Amniotic stem cell (primary cell): ENCODE data around the gene FOXN4.

ENCODE experiments used
- DNase-seq: peaks from one replicate; lab custom pipeline; 2025; lab: John Stamatoyannopoulos, UW

FOXN4 gene

DNA sequence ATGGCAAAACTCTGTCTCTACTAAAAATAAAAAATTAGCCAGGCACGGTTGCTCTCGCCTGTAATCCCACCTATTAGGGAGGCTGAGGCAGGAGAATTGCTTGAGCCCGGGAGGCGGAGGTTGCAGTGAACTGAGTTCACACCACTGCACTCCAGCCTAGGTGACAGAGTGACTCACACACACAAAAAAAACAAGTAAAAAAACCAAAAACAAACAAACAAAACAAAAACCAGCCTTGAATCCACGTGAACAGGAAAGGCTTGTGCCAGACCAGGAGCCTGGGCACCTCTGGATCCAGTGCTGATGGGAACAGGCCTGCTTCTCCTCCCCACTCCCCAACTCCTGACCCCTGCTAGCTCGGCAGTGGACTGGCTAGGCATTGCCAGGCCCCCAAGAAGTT, 3.5 kb downstream of the FOXN4 start:
- DNase-seq, result no peak

DNA sequence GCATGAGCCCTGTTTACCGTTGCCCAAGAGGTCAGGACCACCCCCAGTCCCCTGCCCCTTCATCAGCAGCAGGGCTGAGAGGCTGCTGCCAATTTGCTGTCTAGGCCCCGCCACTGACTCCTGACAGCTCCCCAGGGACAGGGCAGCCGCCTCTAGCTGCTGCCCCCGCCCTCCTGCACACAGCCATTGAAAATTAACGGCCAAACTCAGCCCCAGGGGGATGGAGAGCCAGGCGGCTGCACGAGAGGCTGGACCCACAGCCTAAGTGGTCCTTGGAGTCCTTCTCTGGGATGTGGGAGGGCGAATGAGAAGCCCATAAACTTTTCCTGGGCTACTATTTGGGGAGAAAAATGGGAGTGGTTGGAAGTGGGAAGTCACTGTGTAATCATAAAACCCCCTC, 4.6 kb downstream of the FOXN4 start:
- DNase-seq, result no peak

- no peak for DNase-seq
These were observed 6.3 kb downstream of the FOXN4 start for GRCh38 chr12:109302770-109303169.

- DNase-seq, result no peak
These were observed 6.7 kb downstream of the FOXN4 start for GRCh38 chr12:109302358-109302757.

- DNase-seq, result no peak
These were observed 7.4 kb downstream of the FOXN4 start for GRCh38 chr12:109301643-109302168.

DNA sequence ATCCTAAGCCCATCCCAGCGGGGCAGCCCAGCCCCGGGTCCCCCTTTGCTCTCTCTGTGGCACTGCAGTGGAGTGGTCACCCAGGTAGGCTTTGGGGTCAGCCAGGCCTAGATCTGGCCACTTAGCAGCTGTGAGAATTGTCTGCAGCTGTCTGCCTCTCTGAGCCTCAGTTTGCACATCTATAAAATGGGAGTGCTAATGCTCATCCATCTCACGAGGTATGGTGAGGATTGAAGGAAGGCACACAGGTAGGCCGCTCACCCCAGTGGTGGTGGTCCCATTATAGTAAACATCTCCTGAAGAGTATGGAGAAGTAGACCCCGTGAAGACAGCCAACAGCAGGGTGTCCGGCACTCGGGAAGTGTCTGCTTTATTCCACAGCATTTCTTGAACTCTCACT, 9.2 kb downstream of the FOXN4 start:
- no peak for DNase-seq

DNA sequence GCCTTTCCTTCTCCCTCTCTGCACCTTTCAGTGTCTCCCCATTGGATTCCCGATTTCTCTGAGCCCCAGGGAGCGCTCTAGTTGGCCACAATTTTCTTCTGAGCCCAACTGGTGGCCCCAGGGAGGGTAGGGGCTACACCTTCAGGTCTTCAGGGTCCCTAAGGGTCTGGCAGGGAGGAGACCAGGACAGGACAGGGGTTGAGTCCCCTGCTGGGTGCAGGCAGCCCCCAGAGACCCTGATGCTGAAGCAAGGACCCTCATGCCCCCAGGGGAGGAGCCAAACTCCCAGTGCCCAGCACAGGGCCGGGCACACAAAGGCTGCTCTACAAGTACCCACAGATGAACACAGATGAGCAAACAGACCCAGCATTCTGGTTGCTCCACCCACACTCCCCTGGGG, 12.7 kb downstream of the FOXN4 start:
- no peak for DNase-seq

DNA sequence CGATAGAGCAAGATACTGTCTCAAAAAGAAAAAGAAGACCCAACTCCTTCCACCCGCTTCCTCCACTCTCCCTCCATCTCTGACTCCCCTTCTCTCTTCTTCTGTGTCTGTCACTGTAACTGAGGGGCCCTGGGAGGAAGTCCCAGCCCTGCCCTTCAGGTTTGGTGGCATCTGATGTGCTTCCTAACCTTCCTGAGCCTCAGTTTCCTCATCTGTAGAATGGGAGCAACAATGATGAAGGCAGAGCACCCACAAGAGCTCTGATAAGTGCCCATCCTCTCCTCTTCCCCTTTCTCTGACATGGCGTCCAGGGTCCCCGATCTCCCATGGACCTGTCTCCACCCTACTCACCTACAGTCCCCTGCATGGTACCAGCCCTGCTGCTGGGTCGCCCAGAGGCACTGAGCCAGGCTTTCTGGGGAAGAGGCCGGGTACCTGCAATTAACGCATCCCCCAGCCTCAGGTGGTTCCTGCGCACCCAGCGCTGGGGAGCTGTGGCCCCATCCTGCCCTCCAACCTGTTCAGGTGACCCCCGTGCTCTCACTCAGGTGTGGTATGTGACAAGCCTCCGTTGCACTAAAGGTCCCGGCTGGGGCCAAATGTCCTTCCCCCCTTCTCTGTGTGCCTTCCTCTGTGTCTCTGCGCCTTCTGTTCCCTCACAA, 13.2 kb downstream of the FOXN4 start:
- no peak for DNase-seq

GRCh38 chr12:109294286-109294796, 14.7 kb downstream of the FOXN4 start:
- DNase-seq, result no peak

- no peak for DNase-seq
These were observed 16.0 kb downstream of the FOXN4 start for GRCh38 chr12:109293106-109293505.

DNA sequence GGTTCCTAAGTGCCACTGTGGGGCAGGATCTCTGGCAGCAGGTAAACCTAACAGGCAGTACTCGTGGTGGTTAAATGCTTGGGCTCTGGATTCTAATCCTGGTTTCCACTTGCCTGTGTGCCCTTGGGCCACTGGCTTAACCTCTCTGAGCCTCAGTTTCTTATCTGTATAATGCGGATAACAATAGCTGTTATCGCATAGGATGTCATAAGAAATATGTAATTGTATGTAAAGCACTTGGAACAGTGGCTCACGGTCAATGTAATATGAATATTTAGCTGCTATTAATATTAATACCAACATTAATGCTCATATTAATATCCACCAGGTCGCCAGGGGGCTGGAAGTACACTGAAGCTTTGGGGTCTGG, 16.8 kb downstream of the FOXN4 start:
- DNase-seq, result no peak

GRCh38 chr12:109291521-109292341, 17.4 kb downstream of the FOXN4 start:
- no peak for DNase-seq

DNA sequence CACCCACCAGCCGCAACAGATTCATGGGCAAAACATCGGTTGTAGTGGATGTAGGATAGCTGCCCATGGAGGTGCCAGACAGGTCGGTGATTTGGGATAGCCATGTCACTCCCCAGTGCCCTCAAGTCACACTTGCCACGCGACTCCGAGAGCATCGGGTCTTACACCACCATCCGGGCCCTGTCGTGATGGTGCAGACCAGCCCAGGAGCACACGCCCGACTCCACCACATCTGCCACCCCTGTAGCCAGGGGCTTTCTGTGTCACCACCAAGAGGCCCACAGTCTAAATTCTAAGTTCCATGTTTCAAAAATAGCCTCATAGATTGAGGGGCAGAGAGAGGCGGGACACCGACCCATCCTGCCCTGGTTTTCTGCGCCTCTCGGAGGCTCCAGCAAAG, 18.0 kb downstream of the FOXN4 start:
- DNase-seq, result no peak

GRCh38 chr12:109290061-109290460, 19.0 kb downstream of the FOXN4 start:
- no peak for DNase-seq

- DNase-seq, result no peak
These were observed 19.5 kb downstream of the FOXN4 start for GRCh38 chr12:109289551-109289950.

DNA sequence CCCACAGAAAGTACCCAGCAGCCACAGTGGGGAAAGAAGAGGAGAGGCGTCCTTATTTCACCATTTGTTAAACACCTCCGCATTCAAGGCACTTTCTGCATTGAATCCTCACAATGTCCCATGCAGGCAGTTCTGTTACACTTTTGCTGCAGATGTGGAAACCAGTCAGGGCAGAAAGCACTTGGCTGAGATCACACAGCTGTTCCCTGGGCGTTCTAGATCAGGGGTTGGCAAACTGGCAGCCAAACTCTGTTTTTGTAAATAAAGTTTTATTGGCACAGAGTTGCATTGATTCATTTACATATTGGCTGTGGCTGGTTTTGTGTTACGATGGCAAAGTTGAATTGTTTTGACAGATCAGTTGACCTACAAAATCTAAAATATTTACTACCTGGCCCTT, 20.1 kb downstream of the FOXN4 start:
- no peak for DNase-seq

DNA sequence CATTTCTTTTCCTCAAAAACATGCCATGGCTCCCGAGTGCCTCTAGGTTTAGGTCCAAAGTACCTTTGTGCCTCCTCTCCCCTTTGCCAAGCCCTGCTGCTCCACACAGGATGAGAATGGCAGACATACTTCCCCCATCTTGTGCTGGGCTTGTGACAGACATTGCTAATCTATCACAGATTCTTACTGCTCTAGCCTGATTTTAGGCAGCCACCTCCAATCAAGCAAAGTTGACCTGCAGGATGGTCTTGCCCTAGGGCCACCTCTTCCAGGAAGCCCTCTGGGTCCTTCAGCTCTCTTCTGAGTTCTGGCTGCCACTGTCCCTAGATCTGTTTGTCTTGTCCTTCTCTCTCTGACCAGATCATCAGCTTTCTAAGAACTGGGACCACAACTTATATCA, 20.5 kb downstream of the FOXN4 start:
- DNase-seq, result no peak

- no peak for DNase-seq
These were observed 21.1 kb downstream of the FOXN4 start for GRCh38 chr12:109287811-109288469.

GRCh38 chr12:109287181-109287580, 21.9 kb downstream of the FOXN4 start:
- no peak for DNase-seq

DNA sequence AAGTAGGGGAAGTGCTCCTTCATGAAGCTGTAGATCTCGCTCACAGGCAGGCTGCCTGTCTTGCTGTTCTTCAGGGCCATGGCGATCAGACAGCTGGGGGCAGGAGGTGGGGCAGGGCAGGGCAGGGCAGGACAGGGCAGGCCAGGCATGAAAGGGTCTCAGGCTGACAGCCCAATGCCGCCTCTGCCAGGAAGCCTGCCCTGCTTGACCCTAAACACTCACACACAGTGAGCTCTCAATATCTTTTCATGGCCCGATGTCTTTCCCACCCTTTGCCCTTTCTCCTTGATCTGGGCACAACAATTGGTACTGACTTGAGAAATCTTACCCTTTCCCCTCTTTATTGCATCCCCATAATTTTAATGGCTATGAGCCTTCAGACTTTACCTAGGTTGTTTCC, 22.4 kb downstream of the FOXN4 start:
- no peak for DNase-seq

DNA sequence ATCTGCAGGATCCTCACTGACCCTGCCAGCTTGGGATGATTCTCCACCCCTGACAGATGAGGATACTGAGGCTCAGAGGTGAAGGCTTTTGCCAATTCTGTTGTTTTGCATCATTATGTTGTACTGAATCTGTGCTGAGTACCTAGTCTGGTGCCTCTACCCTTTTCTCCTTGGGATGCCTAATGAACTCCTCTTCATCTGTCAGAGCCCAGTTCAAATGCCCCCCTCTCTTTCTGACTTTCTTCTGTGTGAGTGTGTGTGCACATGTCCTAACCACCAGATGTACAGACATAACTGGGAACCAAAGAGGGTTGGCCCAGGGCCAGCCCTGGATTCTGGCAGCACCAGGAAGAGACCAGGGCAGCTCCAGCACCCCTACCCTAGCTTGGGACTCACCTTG, 22.8 kb downstream of the FOXN4 start:
- no peak for DNase-seq

DNA sequence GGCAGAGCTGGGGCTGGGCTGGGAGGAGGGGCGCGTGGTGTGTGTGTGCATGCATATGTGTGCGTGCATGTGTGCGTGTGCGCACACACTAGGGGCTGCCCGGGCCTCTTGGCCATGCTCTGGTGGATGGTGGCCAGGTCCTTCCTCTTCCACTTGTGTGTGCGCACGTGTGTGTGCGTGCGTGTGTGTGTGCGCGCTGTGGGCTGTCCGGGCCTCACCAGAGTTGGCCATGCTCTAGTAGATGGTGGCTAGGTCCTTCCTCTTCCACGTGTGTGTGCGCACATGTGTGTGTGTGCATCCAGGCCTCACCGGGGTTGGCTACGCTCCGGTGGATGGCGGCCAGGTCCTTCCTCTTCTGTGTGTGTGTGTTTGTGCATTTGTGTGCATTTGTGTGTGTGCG, 24.7 kb downstream of the FOXN4 start:
- no peak for DNase-seq

DNA sequence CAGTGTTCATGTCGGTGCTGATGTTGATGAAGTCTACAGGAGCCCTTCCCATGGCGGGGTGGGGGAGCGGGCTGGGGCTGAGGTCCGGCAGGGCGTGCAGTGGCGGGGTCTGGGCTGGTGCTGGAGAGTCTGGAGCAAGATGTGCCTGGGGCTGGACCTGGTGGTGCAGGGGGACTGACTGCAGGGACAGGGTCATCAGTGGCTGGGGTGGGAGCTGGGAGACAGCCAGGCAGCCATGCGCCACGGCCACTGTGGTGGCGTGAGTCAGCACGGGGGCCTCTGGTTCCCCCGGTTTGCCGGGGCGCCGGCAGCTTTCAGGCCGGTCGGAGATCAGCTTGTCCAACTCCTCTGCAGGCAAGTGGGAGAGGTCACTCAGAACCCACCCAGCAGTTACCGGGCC, 27.6 kb downstream of the FOXN4 start:
- DNase-seq, result no peak
